ENCODE data around the gene PCNX4.
"Not testable (repeated sequence)": the region's sequence is repeated elsewhere in the genome, so short reads cannot be mapped to it uniquely, and the experiment has no call there.

Gene PCNX4

GRCh38 chr14:60091550-60092525, at the start of gene PCNX4:
TSS of gene PCNX4 (plus strand) at chr14:60091923. CDS start at chr14:60107639, 15,716 bp downstream.
- peak; percentile 99 for DNase-seq (ENCODE audit: low read depth, low spot score)

DNA sequence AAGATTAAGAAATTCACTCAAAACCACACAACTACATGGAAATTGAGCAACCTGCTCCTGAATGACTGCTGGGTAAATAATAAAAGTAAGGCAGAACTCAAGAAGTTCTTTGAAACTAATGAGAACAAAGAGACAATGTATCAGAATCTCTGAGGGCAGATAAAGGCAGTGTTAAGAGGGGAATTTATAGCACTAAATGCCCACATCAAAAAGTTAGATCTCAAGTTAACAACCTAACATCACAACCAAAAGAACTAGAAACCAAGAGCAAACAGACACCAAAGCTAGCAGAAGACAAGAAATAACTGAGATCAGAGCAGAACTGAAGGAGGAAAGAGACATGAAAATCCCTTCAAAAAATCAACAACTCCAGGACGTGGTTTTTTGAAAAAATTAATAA, 43.7 kb upstream of the PCNX4 start:
- DNase-seq (ENCODE audit: low read depth, low spot score): not testable (repeated sequence)

DNA sequence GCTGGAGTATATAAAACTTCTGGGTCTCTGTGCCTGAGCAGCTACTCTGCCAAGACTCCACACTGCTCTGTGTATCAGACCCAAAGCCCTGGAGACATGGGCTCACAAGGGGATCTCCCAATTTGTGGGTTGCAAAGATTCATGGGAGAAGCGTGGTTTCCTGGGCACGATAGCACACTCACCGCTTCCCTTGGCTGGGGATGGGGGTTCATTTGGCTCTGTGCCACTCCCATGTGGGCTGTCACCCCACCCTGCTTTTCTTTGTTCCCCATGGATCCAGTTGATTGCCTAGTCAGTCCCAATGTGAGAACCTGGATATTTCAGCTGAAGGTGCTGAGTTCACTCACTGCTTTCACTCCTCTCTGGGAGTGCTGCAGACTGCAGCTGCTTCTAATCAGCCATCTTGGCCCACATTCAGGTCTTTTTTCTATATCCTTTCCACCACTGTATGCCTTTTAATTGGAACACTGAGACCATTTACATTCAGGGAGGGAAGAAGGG, 40.0 kb upstream of the PCNX4 start:
- DNase-seq (ENCODE audit: low read depth, low spot score): peak; percentile 10

- no peak for DNase-seq (ENCODE audit: low read depth, low spot score)
Observed at GRCh38 chr14:60058087-60058486, 33.6 kb upstream of the PCNX4 start.

DNA sequence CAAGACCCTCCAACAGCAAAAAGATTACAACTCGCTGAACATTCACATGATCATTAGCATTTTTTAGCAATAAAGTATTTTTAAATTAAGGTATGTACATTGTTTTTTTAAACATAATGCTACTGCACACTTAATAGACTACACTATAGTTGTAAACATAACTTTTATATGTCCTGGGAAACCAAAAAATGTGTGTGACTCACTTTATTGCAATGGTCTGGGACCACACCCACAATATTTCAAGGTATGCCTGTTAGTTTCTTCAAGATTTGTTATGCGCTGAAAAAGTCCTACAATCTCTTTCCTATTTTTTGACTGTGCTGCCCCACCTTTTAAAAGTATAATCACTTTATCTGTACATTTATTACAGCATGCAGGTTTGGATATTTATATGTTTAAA, 30.4 kb upstream of the PCNX4 start:
- DNase-seq (ENCODE audit: low read depth, low spot score): peak; percentile 8

DNA sequence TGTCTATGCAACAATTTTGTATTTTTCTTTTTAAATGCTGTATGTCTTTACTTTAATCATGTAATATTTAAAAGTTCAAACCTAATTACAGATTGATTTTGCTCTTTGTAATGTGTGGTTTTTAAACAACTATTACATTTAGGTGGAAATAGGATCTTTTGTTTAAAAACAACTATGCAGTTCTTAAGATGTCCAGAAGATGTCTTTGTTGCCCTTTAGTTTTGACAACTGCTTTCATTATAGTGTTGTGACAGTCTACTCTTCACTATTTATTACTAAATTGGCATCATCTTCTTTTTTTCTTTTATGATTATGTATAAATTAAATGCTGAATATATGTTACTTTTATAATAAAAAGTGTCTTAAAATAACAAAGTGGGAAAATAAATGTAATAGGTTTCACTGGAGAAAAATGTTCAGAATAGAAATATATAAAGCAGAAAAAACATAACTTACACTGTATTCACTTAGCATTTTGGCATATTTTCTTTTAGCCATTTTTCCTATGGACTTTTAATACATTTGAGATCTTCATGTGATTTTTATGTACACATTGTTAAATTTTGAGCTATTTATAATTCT, 27.1 kb upstream of the PCNX4 start:
- DNase-seq (ENCODE audit: low read depth, low spot score): peak; percentile 23

- DNase-seq (ENCODE audit: low read depth, low spot score): no peak
Observed at GRCh38 chr14:60067882-60068281, 23.8 kb upstream of the PCNX4 start.

GRCh38 chr14:60079723-60080122, 12.0 kb upstream of the PCNX4 start:
- DNase-seq (ENCODE audit: low read depth, low spot score): no peak

GRCh38 chr14:60085085-60085484, 6.6 kb upstream of the PCNX4 start:
- no peak for DNase-seq (ENCODE audit: low read depth, low spot score)

- no peak for DNase-seq (ENCODE audit: low read depth, low spot score)
Observed at GRCh38 chr14:60085693-60086092, 6.0 kb upstream of the PCNX4 start.

DNA sequence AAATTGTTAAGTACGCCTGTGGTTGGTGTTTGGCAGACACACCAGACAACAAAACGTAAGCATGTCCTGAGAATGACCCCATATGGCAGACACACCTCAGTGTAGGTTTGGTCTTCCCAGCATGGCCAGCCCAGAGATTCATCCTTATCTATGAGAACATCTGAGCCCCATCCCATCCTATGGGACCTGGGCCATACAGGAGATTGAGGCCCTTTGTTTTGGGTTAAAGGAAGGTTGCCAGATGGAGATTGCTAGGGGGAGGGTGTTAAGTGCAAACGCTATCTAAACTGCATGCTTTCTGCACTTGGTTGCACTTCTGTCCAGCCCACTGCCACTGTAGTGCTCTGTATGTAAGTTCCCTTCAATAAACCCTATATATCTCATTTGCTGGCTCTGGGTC, 4.1 kb upstream of the PCNX4 start:
- no peak for DNase-seq (ENCODE audit: low read depth, low spot score)

DNA sequence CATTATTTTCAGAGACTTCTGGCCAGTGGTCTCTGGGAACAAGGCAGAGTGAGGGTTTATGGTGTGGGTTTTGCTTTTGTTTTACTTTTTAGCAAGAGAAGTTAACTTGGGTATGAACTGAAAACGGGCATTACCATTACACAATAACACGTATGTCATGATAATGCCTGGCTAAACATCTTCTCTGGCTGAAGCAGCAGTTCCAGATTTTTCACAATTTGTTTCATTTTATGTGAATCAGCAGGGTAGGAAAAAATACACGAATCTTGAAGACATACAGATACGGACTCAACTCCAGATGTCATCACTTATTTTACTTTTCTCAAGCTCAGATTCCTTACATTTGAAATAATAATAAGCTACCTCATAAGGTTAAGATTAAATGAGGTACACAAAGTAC, 2.5 kb upstream of the PCNX4 start:
- DNase-seq (ENCODE audit: low read depth, low spot score): no peak

DNA sequence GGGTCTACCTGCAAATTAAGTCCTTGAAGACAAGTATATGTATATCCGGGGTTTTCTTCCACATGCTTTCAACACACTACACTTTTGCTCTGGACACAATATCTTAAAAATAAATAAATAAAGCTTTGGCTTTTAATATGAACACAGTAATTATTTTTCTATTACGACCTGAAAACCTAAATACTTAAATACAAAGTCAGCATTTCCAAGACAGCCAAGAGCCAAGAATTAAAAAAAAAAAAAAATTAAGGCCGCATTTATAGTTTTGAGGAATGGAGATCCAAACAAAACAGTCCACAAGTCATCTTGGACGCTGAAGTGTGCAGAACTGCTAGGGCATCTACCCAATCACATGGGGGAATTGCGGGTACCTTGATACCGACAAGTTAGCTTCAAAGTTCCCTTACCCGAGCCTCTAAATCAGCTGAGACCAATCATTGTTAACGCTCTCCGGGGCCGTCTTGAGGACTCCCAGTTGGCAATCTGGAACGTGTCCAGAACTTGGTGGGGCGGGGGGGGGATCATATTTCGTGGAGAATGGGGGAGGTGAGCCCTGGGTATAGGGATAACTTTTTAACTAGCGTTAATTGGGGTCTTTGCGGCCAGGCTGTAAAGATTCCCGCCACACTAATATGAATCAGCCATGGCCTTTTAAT, 731 bp upstream of the PCNX4 start:
- peak; percentile 82 for DNase-seq (ENCODE audit: low read depth, low spot score)

GRCh38 chr14:60092526-60092920, 800 bp downstream of the PCNX4 start:
- peak; percentile 58 for DNase-seq (ENCODE audit: low read depth, low spot score)

DNA sequence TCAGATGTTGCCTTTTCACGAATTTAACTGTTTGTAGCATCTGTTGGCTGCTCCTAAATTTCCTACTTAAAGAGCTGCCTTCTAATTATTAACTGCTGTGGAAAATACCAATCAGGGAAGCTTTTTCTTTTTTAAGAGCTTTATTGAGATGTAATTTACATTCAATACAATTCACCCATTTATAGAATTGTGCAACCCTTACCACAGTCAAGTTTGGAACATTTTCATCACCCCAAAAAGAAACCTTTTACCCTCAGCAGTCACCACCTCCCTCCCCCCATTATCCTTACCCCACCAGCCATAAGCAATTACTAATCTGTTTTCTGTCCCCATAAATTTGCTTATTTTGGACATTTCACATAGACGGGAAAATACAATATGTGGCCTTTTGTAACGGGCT, 1.4 kb downstream of the PCNX4 start:
- peak; percentile 9 for DNase-seq (ENCODE audit: low read depth, low spot score)

GRCh38 chr14:60093606-60094005, 1.9 kb downstream of the PCNX4 start:
- peak; percentile 7 for DNase-seq (ENCODE audit: low read depth, low spot score)

- DNase-seq (ENCODE audit: low read depth, low spot score): peak; percentile 58
Observed at GRCh38 chr14:60094306-60094897, 2.7 kb downstream of the PCNX4 start.

DNA sequence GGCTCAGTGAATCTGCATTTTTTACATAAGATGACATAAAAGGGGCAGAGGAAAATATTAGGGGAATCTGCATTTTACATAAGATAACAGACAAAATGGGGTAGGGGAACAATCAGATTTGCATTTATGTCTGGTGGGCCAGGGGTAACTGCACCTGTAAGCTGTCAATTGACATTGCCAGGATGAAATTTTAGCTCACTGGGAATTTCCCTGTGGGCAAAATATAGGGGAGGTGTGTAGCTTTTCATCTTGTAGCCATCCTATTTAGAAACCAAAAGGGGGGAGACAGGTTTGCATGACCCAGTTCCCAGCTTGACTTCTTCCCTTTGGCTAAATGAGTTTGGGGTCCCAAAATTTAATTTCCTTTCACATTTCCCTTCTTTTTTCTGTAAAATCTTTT, 3.5 kb downstream of the PCNX4 start:
- no peak for DNase-seq (ENCODE audit: low read depth, low spot score)

- DNase-seq (ENCODE audit: low read depth, low spot score): peak; percentile 7
Observed at GRCh38 chr14:60095781-60096450, 4.2 kb downstream of the PCNX4 start.

DNA sequence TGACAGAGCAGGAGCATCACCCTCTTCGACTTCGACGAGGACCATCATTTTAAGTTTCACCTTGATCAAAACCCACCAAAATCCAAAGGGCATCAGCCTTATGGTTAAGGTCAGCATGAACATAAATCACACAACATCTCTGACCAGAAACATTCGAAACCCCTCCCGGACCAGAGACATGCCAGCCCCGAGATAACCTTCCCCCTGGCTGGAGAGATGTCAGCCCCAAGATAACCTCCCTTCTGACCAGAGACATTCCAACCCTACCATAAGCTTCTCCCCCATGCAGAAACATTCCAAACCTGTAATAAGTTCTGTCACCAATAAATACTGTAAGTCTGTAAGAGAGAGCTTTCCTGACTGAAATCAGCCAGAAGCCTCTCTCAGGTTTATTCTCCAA, 6.3 kb downstream of the PCNX4 start:
- DNase-seq (ENCODE audit: low read depth, low spot score): no peak

DNA sequence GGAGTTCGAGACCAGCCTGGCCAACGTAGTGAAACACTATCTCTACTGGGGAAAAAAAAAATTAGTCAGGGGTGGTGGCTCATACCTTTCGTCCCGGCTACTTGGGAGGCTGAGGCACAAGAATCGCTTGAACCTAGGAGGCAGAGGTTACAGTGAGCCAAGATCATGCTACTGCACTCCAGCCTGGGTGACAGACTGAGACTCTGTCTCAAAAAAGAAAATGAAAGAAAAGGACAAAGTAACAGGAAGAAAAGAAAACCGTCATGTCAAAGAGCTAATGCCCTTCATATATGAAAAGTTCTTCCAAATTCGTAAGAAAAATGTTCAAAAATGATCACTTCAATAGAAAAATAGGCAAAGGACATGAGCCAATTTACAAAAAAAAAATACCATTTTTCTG, 8.1 kb downstream of the PCNX4 start:
- not testable (repeated sequence) for DNase-seq (ENCODE audit: low read depth, low spot score)

All from astrocyte of the hippocampus (primary cell).